Ascending aorta (tissue), 2 donors: ENCODE measurements around the gene CCNB1IP1. TPM values are rescaled to one million over a fixed set of nuclear protein-coding genes. Genes with fewer than 3 reads are reported as not detected.
A peak's percentile ranks its signal among the peaks of the same experiment; 100 is the strongest.

ENCODE experiments used
- DNase-seq, 2 donors: peaks; one replicate each; pipeline ENCODE4 v3.0.0-alpha.2; 2019; ENCODE audit warnings: low spot score in 2 of 2
- H3K27ac ChIP-seq, 2 donors: fragments of 200-600 bp; sonication (generic); one replicate each; pipeline ENCODE4 v1.5.1; 2016 to 2017; ENCODE audit warnings: mild to moderate bottlenecking in 1 of 2
- H3K27me3 ChIP-seq: fragments of 200-600 bp; sonication (generic); one replicate; pipeline ENCODE4 v1.5.1; 2017
- H3K36me3 ChIP-seq, 2 donors: fragments of 200-600 bp; sonication (generic); one replicate each; pipeline ENCODE4 v1.5.1; 2016
- H3K4me1 ChIP-seq, 2 donors: fragments of 200-600 bp; sonication (generic); one replicate each; pipeline ENCODE4 v1.5.1; 2016 to 2017; ENCODE audit warnings: mild to moderate bottlenecking in 1 of 2
- H3K4me3 ChIP-seq, 2 donors: fragments of 200-600 bp; sonication (generic); one replicate each; pipeline ENCODE4 v1.5.1; 2016 to 2017; ENCODE audit warnings: mild to moderate bottlenecking in 1 of 2
- H3K9me3 ChIP-seq, 2 donors: fragments of 200-600 bp; sonication (generic); one replicate each; pipeline ENCODE4 v1.5.1; 2016
- CTCF ChIP-seq, 3 experiments: fragments of 200-600 bp in 2 of 3; fragments of 450-650 bp in 1 of 3; sonication (generic) in 2 of 3; IDR thresholded peaks; one replicate each; pipeline ENCODE4 v1.5.1; 2016 to 2019; ENCODE audit warnings: antibody characterized with exemption in 3 of 3, mild to moderate bottlenecking in 1 of 3, moderate library complexity in 1 of 3
- intact Hi-C: fragments of 100-400 bp; cut with DNase I; formaldehyde crosslinking; loops from one replicate; pipeline ENCODE4 v1.15.1; 2023
- total RNA-seq: library from RNA; depleted of rRNA; stranded (reverse); fragments of >200 nt; gene quantifications from one replicate; pipeline ENCODE4 v1.1.0, GENCODE V29; 2016

Gene CCNB1IP1
- total RNA-seq, 1 donor from 2014 or later, result 12.6 TPM

GRCh38 chr14:20317720-20318119 lies 15.4 kb downstream of the CCNB1IP1 start:
- Histone ChIP-seq H3K9me3 (no peaks in the 10 kb centered on the region), H3K27ac (no peak overlapping the region), H3K36me3 (peaks cover 72 to 83% of the 10 kb centered on the region in 2 donors), H3K4me3 (no peak overlapping the region), H3K4me1 (no peaks in the 10 kb centered on the region), H3K27me3 (no peaks in the 10 kb centered on the region)
- no peak for TF ChIP-seq CTCF (IDR thresholded peaks at IDR 0.05)
- intact Hi-C loops, result no loop called here
- no peak for DNase-seq

- H3K36me3 ChIP-seq, result peaks cover 60 to 73% of the 10 kb centered on the region in 2 donors
Observed at GRCh38 chr14:20314026-20314425, 19.1 kb downstream of the CCNB1IP1 start.

GRCh38 chr14:20306079-20306423 lies 27.0 kb downstream of the CCNB1IP1 start:
- Histone ChIP-seq H3K36me3 (peaks cover 1 to 10% of the 10 kb centered on the region in 2 donors), H3K9me3 (no peaks in the 10 kb centered on the region), H3K27ac (no peak overlapping the region), H3K4me1 (peaks cover 0 to 6% of the 10 kb centered on the region in 2 donors), H3K27me3 (no peaks in the 10 kb centered on the region), H3K4me3 (peak overlapping the region; percentile 64 to 80)
- no peak for TF ChIP-seq CTCF (IDR thresholded peaks at IDR 0.05)
- intact Hi-C loops, result no loop called here
- DNase-seq, result no peak

More at GRCh38 chr14:20314026-20314425, 19.1 kb downstream of the CCNB1IP1 start:
- Histone ChIP-seq H3K4me3 (no peak overlapping the region), H3K9me3 (no peaks in the 10 kb centered on the region), H3K27ac (no peak overlapping the region), H3K4me1 (no peaks in the 10 kb centered on the region), H3K27me3 (no peaks in the 10 kb centered on the region)
- intact Hi-C loops, result no loop called here
- TF ChIP-seq CTCF (IDR thresholded peaks at IDR 0.05), result no peak
- DNase-seq, result no peak

- Histone ChIP-seq H3K9me3 (no peaks in the 10 kb centered on the region), H3K4me1 (peaks cover 0 to 6% of the 10 kb centered on the region in 2 donors), H3K4me3 (peak within 1 kb of the TSS; percentile 64 to 80), H3K36me3 (peaks cover 7 to 15% of the 10 kb centered on the region in 2 donors), H3K27me3 (no peaks in the 10 kb centered on the region), H3K27ac (no peak within 1 kb of the TSS)
- DNase-seq, result peak in 1 of 2 donors; percentile 87
- peak; percentile 56 to 89 (median 85) for TF ChIP-seq CTCF (IDR thresholded peaks at IDR 0.05)
- intact Hi-C loops, result no loop called here
Observed at GRCh38 chr14:20305265-20306078, 27.6 kb downstream of the CCNB1IP1 start, which contains the start of gene TTC5. Gene TTC5, minus strand, starts transcription at chr14:20305951. Its CDS starts 14 bp downstream, at chr14:20305937.

GRCh38 chr14:20302042-20302755 lies 30.9 kb downstream of the CCNB1IP1 start:
- no peak for TF ChIP-seq CTCF (IDR thresholded peaks at IDR 0.05)
- Histone ChIP-seq H3K4me3 (no peak overlapping the region), H3K4me1 (peaks cover 0 to 6% of the 10 kb centered on the region in 2 donors), H3K27ac (no peak overlapping the region), H3K27me3 (no peaks in the 10 kb centered on the region), H3K9me3 (no peaks in the 10 kb centered on the region), H3K36me3 (peaks cover 32 to 46% of the 10 kb centered on the region in 2 donors)
- intact Hi-C loops, result no loop called here
- no peak for DNase-seq
